ENCODE measurements around the gene EFNA1. TPM values are rescaled to one million over a fixed set of nuclear protein-coding genes. Genes with fewer than 3 reads are reported as not detected.
A peak's percentile ranks its signal among the peaks of the same experiment; 100 is the strongest.

The EFNA1 gene
- total RNA-seq, 1 experiment from 2014 or later, result 6.5 TPM

- TF ChIP-seq ZNF232 (CRISPR knock-in tag; IDR thresholded peaks at IDR 0.05) (no peak), ZNF396 (CRISPR knock-in tag; IDR thresholded peaks at IDR 0.05; ENCODE audit: borderline replicate concordance) (no peak), ZNF671 (CRISPR knock-in tag; IDR thresholded peaks at IDR 0.05) (no peak), NFYB (CRISPR knock-in tag; conservative IDR thresholded peaks at IDR 0.05; ENCODE audit: low read depth) (no peak), NR1H2 (CRISPR knock-in tag; IDR thresholded peaks at IDR 0.05) (no peak)
- TF ChIP-seq, protein P1, sequence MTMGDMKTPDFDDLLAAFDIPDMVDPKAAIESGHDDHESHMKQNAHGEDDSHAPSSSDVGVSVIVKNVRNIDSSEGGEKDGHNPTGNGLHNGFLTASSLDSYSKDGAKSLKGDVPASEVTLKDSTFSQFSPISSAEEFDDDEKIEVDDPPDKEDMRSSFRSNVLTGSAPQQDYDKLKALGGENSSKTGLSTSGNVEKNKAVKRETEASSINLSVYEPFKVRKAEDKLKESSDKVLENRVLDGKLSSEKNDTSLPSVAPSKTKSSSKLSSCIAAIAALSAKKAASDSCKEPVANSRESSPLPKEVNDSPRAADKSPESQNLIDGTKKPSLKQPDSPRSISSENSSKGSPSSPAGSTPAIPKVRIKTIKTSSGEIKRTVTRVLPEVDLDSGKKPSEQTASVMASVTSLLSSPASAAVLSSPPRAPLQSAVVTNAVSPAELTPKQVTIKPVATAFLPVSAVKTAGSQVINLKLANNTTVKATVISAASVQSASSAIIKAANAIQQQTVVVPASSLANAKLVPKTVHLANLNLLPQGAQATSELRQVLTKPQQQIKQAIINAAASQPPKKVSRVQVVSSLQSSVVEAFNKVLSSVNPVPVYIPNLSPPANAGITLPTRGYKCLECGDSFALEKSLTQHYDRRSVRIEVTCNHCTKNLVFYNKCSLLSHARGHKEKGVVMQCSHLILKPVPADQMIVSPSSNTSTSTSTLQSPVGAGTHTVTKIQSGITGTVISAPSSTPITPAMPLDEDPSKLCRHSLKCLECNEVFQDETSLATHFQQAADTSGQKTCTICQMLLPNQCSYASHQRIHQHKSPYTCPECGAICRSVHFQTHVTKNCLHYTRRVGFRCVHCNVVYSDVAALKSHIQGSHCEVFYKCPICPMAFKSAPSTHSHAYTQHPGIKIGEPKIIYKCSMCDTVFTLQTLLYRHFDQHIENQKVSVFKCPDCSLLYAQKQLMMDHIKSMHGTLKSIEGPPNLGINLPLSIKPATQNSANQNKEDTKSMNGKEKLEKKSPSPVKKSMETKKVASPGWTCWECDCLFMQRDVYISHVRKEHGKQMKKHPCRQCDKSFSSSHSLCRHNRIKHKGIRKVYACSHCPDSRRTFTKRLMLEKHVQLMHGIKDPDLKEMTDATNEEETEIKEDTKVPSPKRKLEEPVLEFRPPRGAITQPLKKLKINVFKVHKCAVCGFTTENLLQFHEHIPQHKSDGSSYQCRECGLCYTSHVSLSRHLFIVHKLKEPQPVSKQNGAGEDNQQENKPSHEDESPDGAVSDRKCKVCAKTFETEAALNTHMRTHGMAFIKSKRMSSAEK (CRISPR knock-in tag; IDR thresholded peaks at IDR 0.05; ENCODE audit: borderline replicate concordance), result no peak
Observed at GRCh38 chr1:155170806-155171205, 43.1 kb downstream of the EFNA1 start (continued).

- DNase-seq (ENCODE audit: low spot score) (no peak), ATAC-seq (no peak)
- POLR2A ChIA-PET, result interaction anchor here (0.7 to 5.2 kb wide), 7 partner anchors 23 to 201 kb away, joined by 3 to 83 read pairs (median 6); partner anchors contain the start of gene SHC1
- TF ChIP-seq, protein P2, sequence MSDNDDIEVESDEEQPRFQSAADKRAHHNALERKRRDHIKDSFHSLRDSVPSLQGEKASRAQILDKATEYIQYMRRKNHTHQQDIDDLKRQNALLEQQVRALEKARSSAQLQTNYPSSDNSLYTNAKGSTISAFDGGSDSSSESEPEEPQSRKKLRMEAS (CRISPR knock-in tag; IDR thresholded peaks at IDR 0.05), result no peak
- 0 out of 2 replicates have a peak, but pooled peaks have one; percentile 6 for TF ChIP-seq USF2 (CRISPR knock-in tag; IDR thresholded peaks at IDR 0.05)
- peaks cover 20% of the 10 kb centered on the region for H3K36me3 Mint-ChIP-seq
- H3K4me1 Mint-ChIP-seq, result peaks cover 31% of the 10 kb centered on the region
- H3K9me3 Mint-ChIP-seq, result no peaks in the 10 kb centered on the region
- peak overlapping the region; percentile 94 for H3K4me3 Mint-ChIP-seq
- H3K27ac Mint-ChIP-seq, result peak overlapping the region; percentile 91
- CTCF ChIA-PET, result interaction anchor here (0.7 to 12.2 kb wide), 44 partner anchors 9 to 812 kb away, joined by 3 to 605 read pairs (median 7); partner anchors contain the start of genes ADAM15, DPM3, EFNA1 and EFNA3
- H3K27me3 Mint-ChIP-seq (ENCODE audit: low read depth), result no peaks in the 10 kb centered on the region
Observed at GRCh38 chr1:155171836-155172731, 44.4 kb downstream of the EFNA1 start.

- DNase-seq (ENCODE audit: low spot score) (peak; percentile 97), ATAC-seq (peak; percentile 64)
- ChIA-PET CTCF (interaction anchor here (0.5 to 12.2 kb wide), 76 partner anchors 9 to 1358 kb away, joined by 3 to 605 read pairs (median 5); partner anchors contain the start of genes ADAM15, CLK2, DPM3 and EFNA1), POLR2A (interaction anchor here (0.6 to 5.2 kb wide), 13 partner anchors 22 to 262 kb away, joined by 3 to 83 read pairs (median 3); partner anchors contain the start of genes SHC1 and THBS3)
- Mint-ChIP-seq H3K4me1 (peaks cover 29% of the 10 kb centered on the region), H3K9me3 (no peaks in the 10 kb centered on the region), H3K27me3 (ENCODE audit: low read depth) (no peaks in the 10 kb centered on the region), H3K4me3 (peak within 1 kb of the TSS; percentile 94), H3K27ac (peak within 1 kb of the TSS; percentile 95), H3K36me3 (peaks cover 26% of the 10 kb centered on the region)
- no peak for TF ChIP-seq ZNF317 (CRISPR knock-in tag; IDR thresholded peaks at IDR 0.05; ENCODE audit: borderline replicate concordance, low read depth)
- TF ChIP-seq TP53 (CRISPR knock-in tag; IDR thresholded peaks at IDR 0.05), result 0 out of 2 replicates have a peak, but pooled peaks have one; percentile 30
- TF ChIP-seq ZNF423 (CRISPR knock-in tag; IDR thresholded peaks at IDR 0.05), result no peak
- no peak for TF ChIP-seq PRDM15 (CRISPR knock-in tag; IDR thresholded peaks at IDR 0.05)
- no peak for TF ChIP-seq SP1 (CRISPR knock-in tag; conservative IDR thresholded peaks at IDR 0.05)
- TF ChIP-seq, protein P3, sequence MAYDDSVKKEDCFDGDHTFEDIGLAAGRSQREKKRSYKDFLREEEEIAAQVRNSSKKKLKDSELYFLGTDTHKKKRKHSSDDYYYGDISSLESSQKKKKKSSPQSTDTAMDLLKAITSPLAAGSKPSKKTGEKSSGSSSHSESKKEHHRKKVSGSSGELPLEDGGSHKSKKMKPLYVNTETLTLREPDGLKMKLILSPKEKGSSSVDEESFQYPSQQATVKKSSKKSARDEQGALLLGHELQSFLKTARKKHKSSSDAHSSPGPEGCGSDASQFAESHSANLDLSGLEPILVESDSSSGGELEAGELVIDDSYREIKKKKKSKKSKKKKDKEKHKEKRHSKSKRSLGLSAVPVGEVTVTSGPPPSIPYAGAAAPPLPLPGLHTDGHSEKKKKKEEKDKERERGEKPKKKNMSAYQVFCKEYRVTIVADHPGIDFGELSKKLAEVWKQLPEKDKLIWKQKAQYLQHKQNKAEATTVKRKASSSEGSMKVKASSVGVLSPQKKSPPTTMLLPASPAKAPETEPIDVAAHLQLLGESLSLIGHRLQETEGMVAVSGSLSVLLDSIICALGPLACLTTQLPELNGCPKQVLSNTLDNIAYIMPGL (CRISPR knock-in tag; IDR thresholded peaks at IDR 0.05), result peak; percentile 53; the same call in 1 of the 2 replicates
- no peak for TF ChIP-seq STAT6 (CRISPR knock-in tag; conservative IDR thresholded peaks at IDR 0.05; ENCODE audit: low read depth)
Observed at GRCh38 chr1:155172732-155173477, 45.2 kb downstream of the EFNA1 start, which contains the start of gene KRTCAP2. Gene KRTCAP2, minus strand, starts transcription at chr1:155173304. Its CDS starts 80 bp downstream, at chr1:155173224.

Data from WTC11 (cell line).